DND-41 (cell line): ENCODE data around the gene DCAF7.

Experiments
- ATAC-seq: fragments of 200-7000 bp; cut with Tn5 transposase; 3 replicates; pipeline ENCODE4 v1.9.1; 2021; ENCODE audit warnings: low read depth; ENCODE audit not compliant: insufficient read depth
- DNase-seq: peaks from one replicate; pipeline ENCODE4 v3.0.0-alpha.2; 2020
- H2AFZ ChIP-seq: 2 replicates; pipeline ENCODE4 v1.6.0; 2012; ENCODE audit warnings: low read depth, low read length
- H3K27ac ChIP-seq: 2 replicates; pipeline ENCODE4 v1.5.1; 2012; ENCODE audit warnings: low read length, inconsistent platforms
- H3K27me3 ChIP-seq: fragments of 200-600 bp; sonication (generic); 2 replicates; pipeline ENCODE4 v1.6.0; 2012; ENCODE audit warnings: low read length, mild to moderate bottlenecking, inconsistent platforms; ENCODE audit not compliant: insufficient read depth, poor library complexity
- H3K36me3 ChIP-seq: 2 replicates; pipeline ENCODE4 v1.5.1; 2012; ENCODE audit warnings: low read length, inconsistent platforms; ENCODE audit not compliant: insufficient read depth
- H3K4me1 ChIP-seq: 2 replicates; pipeline ENCODE4 v1.5.1; 2012; ENCODE audit warnings: mild to moderate bottlenecking, low read length; ENCODE audit not compliant: insufficient read depth
- H3K4me2 ChIP-seq: 2 replicates; pipeline ENCODE4 v1.6.0; 2012; ENCODE audit warnings: mild to moderate bottlenecking, moderate library complexity, low read length, inconsistent platforms; ENCODE audit not compliant: insufficient read depth
- H3K4me3 ChIP-seq, 2 experiments: fragments of 200-600 bp in 1 of 2; shearing (Covaris generic) in 1 of 2; 2 replicates each; pipeline ENCODE4 v1.5.1; 2012 to 2016; ENCODE audit warnings: inconsistent platforms in 2 of 2, low read length in 2 of 2, mild to moderate bottlenecking in 2 of 2, low read depth in 1 of 2, moderate library complexity in 1 of 2
- H3K79me2 ChIP-seq: 2 replicates; pipeline ENCODE4 v1.6.0; 2012; ENCODE audit warnings: low read length, inconsistent platforms; ENCODE audit not compliant: insufficient read depth
- H3K9ac ChIP-seq: 2 replicates; pipeline ENCODE4 v1.6.0; 2012; ENCODE audit warnings: low read depth, mild to moderate bottlenecking, inconsistent platforms, low read length, moderate library complexity
- H3K9me3 ChIP-seq: 2 replicates; pipeline ENCODE4 v1.5.1; 2012; ENCODE audit warnings: low read length, moderate library complexity, mild to moderate bottlenecking, inconsistent platforms; ENCODE audit not compliant: insufficient read depth, severe bottlenecking
- H4K20me1 ChIP-seq: 2 replicates; pipeline ENCODE4 v1.6.0; 2012; ENCODE audit warnings: low read length; ENCODE audit not compliant: insufficient read depth
- EZH2 ChIP-seq: IDR thresholded peaks from 3 replicates; pipeline ENCODE4 v1.6.1; 2012; ENCODE audit warnings: borderline replicate concordance, low read depth, mild to moderate bottlenecking, moderate library complexity, low read length, inconsistent platforms; ENCODE audit not compliant: severe bottlenecking
- TF ChIP-seq, protein P1 (sequence below): IDR thresholded peaks from 2 replicates; pipeline ENCODE4 v1.5.1; 2012; ENCODE audit warnings: borderline replicate concordance, low read length, moderate library complexity, mild to moderate bottlenecking; ENCODE audit not compliant: poor library complexity, severe bottlenecking; ENCODE audit errors: extremely low read depth

Gene DCAF7

DNA sequence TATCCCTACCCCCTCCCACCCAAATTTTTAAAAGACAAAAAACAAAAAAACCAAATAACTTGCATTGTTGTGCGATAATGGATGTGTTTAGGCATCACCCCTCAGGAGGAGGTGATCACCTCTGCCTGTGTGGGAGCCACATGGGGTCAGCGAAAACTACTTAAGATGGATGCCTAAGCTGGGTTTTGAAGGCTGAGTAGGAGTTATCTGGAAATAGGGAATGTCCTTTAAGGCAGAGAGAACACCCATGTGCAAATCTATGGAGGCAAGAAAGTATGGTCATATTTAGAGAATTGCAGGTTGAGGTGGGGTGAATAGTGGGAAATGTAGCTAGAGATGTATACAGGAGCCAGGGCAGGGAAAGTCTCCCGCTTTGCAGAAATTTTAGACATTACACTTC is 44.9 kb downstream of the DCAF7 start:
- H3K27ac ChIP-seq: no peak overlapping the region
- H3K27me3 ChIP-seq: no peaks in the 10 kb centered on the region
- no peak overlapping the region for H3K9ac ChIP-seq
- no peak overlapping the region for H2AFZ ChIP-seq
- no peak overlapping the region for H3K4me2 ChIP-seq
- H4K20me1 ChIP-seq: no peaks in the 10 kb centered on the region
- H3K9me3 ChIP-seq: no peaks in the 10 kb centered on the region
- no peak overlapping the region for H3K4me3 ChIP-seq
- DNase-seq (no peak), ATAC-seq (no peak)
- no peaks in the 10 kb centered on the region for H3K79me2 ChIP-seq
- H3K4me1 ChIP-seq: peaks cover 7% of the 10 kb centered on the region
- TF ChIP-seq, protein P1, sequence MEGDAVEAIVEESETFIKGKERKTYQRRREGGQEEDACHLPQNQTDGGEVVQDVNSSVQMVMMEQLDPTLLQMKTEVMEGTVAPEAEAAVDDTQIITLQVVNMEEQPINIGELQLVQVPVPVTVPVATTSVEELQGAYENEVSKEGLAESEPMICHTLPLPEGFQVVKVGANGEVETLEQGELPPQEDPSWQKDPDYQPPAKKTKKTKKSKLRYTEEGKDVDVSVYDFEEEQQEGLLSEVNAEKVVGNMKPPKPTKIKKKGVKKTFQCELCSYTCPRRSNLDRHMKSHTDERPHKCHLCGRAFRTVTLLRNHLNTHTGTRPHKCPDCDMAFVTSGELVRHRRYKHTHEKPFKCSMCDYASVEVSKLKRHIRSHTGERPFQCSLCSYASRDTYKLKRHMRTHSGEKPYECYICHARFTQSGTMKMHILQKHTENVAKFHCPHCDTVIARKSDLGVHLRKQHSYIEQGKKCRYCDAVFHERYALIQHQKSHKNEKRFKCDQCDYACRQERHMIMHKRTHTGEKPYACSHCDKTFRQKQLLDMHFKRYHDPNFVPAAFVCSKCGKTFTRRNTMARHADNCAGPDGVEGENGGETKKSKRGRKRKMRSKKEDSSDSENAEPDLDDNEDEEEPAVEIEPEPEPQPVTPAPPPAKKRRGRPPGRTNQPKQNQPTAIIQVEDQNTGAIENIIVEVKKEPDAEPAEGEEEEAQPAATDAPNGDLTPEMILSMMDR: no peak
- TF ChIP-seq EZH2: no peak
- peaks cover 36% of the 10 kb centered on the region for H3K36me3 ChIP-seq

DNA sequence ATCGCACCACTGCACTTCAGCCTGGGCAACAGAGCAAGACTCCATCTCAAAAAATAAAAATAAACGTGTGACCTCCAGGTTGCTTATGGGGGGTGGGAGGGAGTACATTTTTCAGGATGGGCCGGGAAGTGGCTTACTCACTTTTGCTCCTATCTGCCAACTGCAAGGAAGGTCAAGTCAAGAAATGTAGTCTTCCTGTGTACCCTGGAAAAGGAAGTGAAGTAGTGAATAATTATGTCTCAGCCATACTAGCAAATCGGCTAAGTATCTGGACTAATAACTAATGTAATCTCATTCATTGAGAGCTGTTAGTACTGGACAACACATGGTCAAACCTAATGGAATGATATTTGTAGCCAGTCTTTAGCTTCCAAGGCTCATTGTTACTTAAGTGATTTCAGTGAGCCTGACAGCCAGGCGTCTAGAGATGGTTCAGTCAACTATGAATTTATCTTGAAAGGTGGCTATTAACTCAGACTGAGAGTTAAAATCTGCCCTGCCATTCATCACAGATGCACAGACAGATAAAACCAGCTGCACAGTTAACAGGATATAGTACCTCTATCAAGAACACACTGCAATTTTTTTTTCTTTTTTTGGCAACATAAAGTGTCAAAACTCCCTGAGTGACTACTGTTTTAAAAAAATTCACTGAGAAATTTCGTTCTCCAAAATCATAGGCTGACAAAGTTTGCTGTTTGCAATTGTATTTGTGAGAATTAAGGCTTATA is 46.7 kb downstream of the DCAF7 start:
- ATAC-seq (no peak), DNase-seq (no peak)
- TF ChIP-seq, protein P1: no peak
- no peak for TF ChIP-seq EZH2

DNA sequence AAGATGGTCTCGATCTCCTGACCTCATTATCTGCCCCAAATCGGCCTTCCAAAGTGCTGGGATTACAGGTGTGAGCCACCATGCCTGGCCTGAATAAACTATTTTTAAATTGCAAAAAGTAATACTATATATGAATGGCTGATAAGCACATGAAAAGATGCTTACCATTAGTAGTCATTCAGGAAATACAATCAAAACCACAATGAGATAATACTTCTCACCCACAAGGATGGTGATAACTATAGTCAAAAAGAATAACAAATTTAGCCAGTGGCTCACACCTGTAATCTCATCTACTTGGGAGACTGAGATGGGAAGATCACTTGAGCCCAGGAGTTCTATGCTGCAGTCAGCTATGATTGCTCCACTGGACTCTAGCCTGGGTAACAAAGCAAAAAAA is 48.0 kb downstream of the DCAF7 start:
- no peak overlapping the region for H3K4me2 ChIP-seq
- H3K9me3 ChIP-seq: no peaks in the 10 kb centered on the region
- no peaks in the 10 kb centered on the region for H4K20me1 ChIP-seq
- H2AFZ ChIP-seq: no peak overlapping the region
- no peaks in the 10 kb centered on the region for H3K27me3 ChIP-seq
- H3K27ac ChIP-seq: no peak overlapping the region
- peaks cover 10% of the 10 kb centered on the region for H3K36me3 ChIP-seq
- no peak overlapping the region for H3K9ac ChIP-seq
- peaks cover 27% of the 10 kb centered on the region for H3K4me1 ChIP-seq
- peaks cover 18% of the 10 kb centered on the region for H3K79me2 ChIP-seq
- DNase-seq: no peak
- no peak for TF ChIP-seq EZH2
- TF ChIP-seq, protein P1: no peak
- no peak overlapping the region for H3K4me3 ChIP-seq
- ATAC-seq: no peak

More for the DNA sequence above, 46.7 kb downstream of the DCAF7 start:
- H3K9me3 ChIP-seq: no peaks in the 10 kb centered on the region
- peaks cover 19% of the 10 kb centered on the region for H3K36me3 ChIP-seq
- H3K27ac ChIP-seq: no peak overlapping the region
- no peak overlapping the region for H2AFZ ChIP-seq
- peaks cover 20% of the 10 kb centered on the region for H3K4me1 ChIP-seq
- no peaks in the 10 kb centered on the region for H4K20me1 ChIP-seq
- no peak overlapping the region for H3K4me2 ChIP-seq
- H3K27me3 ChIP-seq: no peaks in the 10 kb centered on the region
- H3K79me2 ChIP-seq: peaks cover 16% of the 10 kb centered on the region
- H3K4me3 ChIP-seq: no peak overlapping the region
- no peak overlapping the region for H3K9ac ChIP-seq
